Fibroblast of villous mesenchyme (primary cell): ENCODE data around the gene ZNF536. TPM values are rescaled to one million over a fixed set of nuclear protein-coding genes. Genes with fewer than 3 reads are reported as not detected.

ENCODE experiments used
- DNase-seq: peaks from one replicate; pipeline ENCODE4 v3.0.0-alpha.2; 2010; ENCODE audit warnings: low read depth
- H3K4me3 ChIP-seq: 2 replicates; pipeline ENCODE4 v1.5.1; 2011; ENCODE audit warnings: low read depth, mild to moderate bottlenecking, low read length
- CTCF ChIP-seq: IDR thresholded peaks from 2 replicates; pipeline ENCODE4 v1.5.1; 2012; ENCODE audit warnings: low read depth, mild to moderate bottlenecking, low read length; ENCODE audit not compliant: insufficient read depth
- total RNA-seq: library from RNA; depleted of rRNA; stranded (reverse); fragments of >200 nt; gene quantifications from 2 replicates; pipeline ENCODE4 v1.2.3, GENCODE V29; 2012

ZNF536 gene
- total RNA-seq, 1 donor = not detected

- no peak overlapping the region for H3K4me3 ChIP-seq
- TF ChIP-seq CTCF = no peak
- no peak for DNase-seq
Observed at GRCh38 chr19:30551271-30551670, 179.1 kb downstream of the ZNF536 start.

- no peak overlapping the region for H3K4me3 ChIP-seq
- no peak for DNase-seq
- TF ChIP-seq CTCF = no peak
Observed at GRCh38 chr19:30552593-30552992, 180.4 kb downstream of the ZNF536 start.

GRCh38 chr19:30555075-30555790 lies 183.0 kb downstream of the ZNF536 start:
- TF ChIP-seq CTCF = no peak
- DNase-seq = no peak
- H3K4me3 ChIP-seq = no peak overlapping the region

GRCh38 chr19:30555791-30556110 lies 183.6 kb downstream of the ZNF536 start:
- no peak for TF ChIP-seq CTCF
- no peak overlapping the region for H3K4me3 ChIP-seq
- DNase-seq = no peak

GRCh38 chr19:30556230-30556711 lies 184.1 kb downstream of the ZNF536 start:
- no peak for DNase-seq
- TF ChIP-seq CTCF = no peak
- H3K4me3 ChIP-seq = no peak overlapping the region

GRCh38 chr19:30557212-30557611 lies 185.0 kb downstream of the ZNF536 start:
- no peak for DNase-seq
- H3K4me3 ChIP-seq = no peak overlapping the region
- TF ChIP-seq CTCF = no peak

GRCh38 chr19:30557927-30558557 lies 185.9 kb downstream of the ZNF536 start:
- no peak for TF ChIP-seq CTCF
- DNase-seq = no peak

More at GRCh38 chr19:30557927-30558557, 185.9 kb downstream of the ZNF536 start:
- no peak overlapping the region for H3K4me3 ChIP-seq
